Smooth muscle cell (in vitro differentiated cells): ENCODE results near the gene PGM3. TPM values are rescaled to one million over a fixed set of nuclear protein-coding genes. Genes with fewer than 3 reads are reported as not detected.

Experiments
- DNase-seq: peaks from one replicate; lab custom pipeline; 2025; ENCODE audit not compliant: unreplicated experiment; lab: John Stamatoyannopoulos, UW
- H2AFZ ChIP-seq: fragments of 200-600 bp; sonication (generic); 2 replicates; pipeline ENCODE4 v1.6.0; 2016; ENCODE audit warnings: antibody characterized with exemption, low read depth, mild to moderate bottlenecking
- H3F3A ChIP-seq: fragments of 200-600 bp; sonication (generic); 2 replicates; pipeline ENCODE4 v1.6.0; 2017; ENCODE audit warnings: antibody characterized with exemption, low read depth
- H3K27ac ChIP-seq: fragments of 200-600 bp; sonication (generic); 2 replicates; pipeline ENCODE4 v1.5.1; 2016; ENCODE audit warnings: low read depth, mild to moderate bottlenecking
- H3K27me3 ChIP-seq: fragments of 200-600 bp; sonication (generic); 2 replicates; pipeline ENCODE4 v1.6.1; 2016; ENCODE audit warnings: low read depth, mild to moderate bottlenecking
- H3K36me3 ChIP-seq: fragments of 200-600 bp; sonication (generic); 2 replicates; pipeline ENCODE4 v1.5.1; 2016; ENCODE audit warnings: low read depth
- H3K4me1 ChIP-seq: fragments of 200-600 bp; sonication (generic); 2 replicates; pipeline ENCODE4 v1.5.1; 2016; ENCODE audit warnings: low read depth
- H3K4me2 ChIP-seq: fragments of 200-600 bp; sonication (generic); 2 replicates; pipeline ENCODE4 v1.6.0; 2016; ENCODE audit warnings: mild to moderate bottlenecking
- H3K4me3 ChIP-seq: fragments of 200-600 bp; sonication (generic); 2 replicates; pipeline ENCODE4 v1.5.1; 2016; ENCODE audit warnings: mild to moderate bottlenecking
- H3K79me2 ChIP-seq: fragments of 200-600 bp; sonication (generic); 2 replicates; pipeline ENCODE4 v1.6.0; 2016; ENCODE audit warnings: low read depth, mild to moderate bottlenecking
- H3K9ac ChIP-seq: fragments of 200-600 bp; sonication (generic); 2 replicates; pipeline ENCODE4 v1.6.0; 2016; ENCODE audit warnings: low read depth
- H3K9me3 ChIP-seq: fragments of 200-600 bp; sonication (generic); replicated peaks from 2 replicates; pipeline ENCODE4 v1.5.1; 2016; ENCODE audit warnings: low read depth
- H4K20me1 ChIP-seq: fragments of 200-600 bp; sonication (generic); 2 replicates; pipeline ENCODE4 v1.6.0; 2016; ENCODE audit warnings: low read depth
- WGBS: methylation state at CpG from one replicate; pipeline ENCODE4 v1.1.7; 2016; ENCODE audit warnings: low lambda C conversion rate; 5-methylcytosine and 5-hydroxymethylcytosine counted together
- polyA plus RNA-seq: library from polyadenylated mRNA; unstranded; fragments of >200 nt; fragmentation: Nextera tagmentation; extraction: Ambion mirVana; gene quantifications from 2 replicates; pipeline ENCODE4 v1.2.1, GENCODE V29; 2016
- total RNA-seq: library from RNA; depleted of rRNA; stranded (reverse); fragments of >200 nt; gene quantifications from 2 replicates; pipeline ENCODE4 v1.2.3, GENCODE V29; 2014
- TF ChIP-seq, protein P1 (sequence below): fragments of 200-600 bp; sonication (generic); IDR thresholded peaks from 2 replicates; pipeline ENCODE4 v1.5.1; 2017; ENCODE audit warnings: borderline replicate concordance, mild to moderate bottlenecking, antibody characterized with exemption; ENCODE audit not compliant: insufficient read depth, poor library complexity, severe bottlenecking

Gene PGM3
- total and polyA plus RNA-seq, 2 experiments from 2014 or later = 163 to 173 TPM

GRCh38 chr6:83216806-83217205, 23.7 kb upstream of the PGM3 start:
- no peak overlapping the region for H3K9ac ChIP-seq
- no peak for DNase-seq
- peak overlapping the region; percentile 67 for H3K27ac ChIP-seq
- no peak overlapping the region for H2AFZ ChIP-seq
- H3K36me3 ChIP-seq = peaks cover under 1% of the 10 kb centered on the region
- H3K4me2 ChIP-seq = no peak overlapping the region
- H4K20me1 ChIP-seq = no peaks in the 10 kb centered on the region
- no peaks in the 10 kb centered on the region for H3K4me1 ChIP-seq
- no peaks in the 10 kb centered on the region for H3F3A ChIP-seq
- H3K79me2 ChIP-seq = no peaks in the 10 kb centered on the region
- no peaks in the 10 kb centered on the region for H3K9me3 ChIP-seq
- no peaks in the 10 kb centered on the region for H3K27me3 ChIP-seq
- TF ChIP-seq, protein P1, sequence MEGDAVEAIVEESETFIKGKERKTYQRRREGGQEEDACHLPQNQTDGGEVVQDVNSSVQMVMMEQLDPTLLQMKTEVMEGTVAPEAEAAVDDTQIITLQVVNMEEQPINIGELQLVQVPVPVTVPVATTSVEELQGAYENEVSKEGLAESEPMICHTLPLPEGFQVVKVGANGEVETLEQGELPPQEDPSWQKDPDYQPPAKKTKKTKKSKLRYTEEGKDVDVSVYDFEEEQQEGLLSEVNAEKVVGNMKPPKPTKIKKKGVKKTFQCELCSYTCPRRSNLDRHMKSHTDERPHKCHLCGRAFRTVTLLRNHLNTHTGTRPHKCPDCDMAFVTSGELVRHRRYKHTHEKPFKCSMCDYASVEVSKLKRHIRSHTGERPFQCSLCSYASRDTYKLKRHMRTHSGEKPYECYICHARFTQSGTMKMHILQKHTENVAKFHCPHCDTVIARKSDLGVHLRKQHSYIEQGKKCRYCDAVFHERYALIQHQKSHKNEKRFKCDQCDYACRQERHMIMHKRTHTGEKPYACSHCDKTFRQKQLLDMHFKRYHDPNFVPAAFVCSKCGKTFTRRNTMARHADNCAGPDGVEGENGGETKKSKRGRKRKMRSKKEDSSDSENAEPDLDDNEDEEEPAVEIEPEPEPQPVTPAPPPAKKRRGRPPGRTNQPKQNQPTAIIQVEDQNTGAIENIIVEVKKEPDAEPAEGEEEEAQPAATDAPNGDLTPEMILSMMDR = no peak
- no peak overlapping the region for H3K4me3 ChIP-seq

- Histone ChIP-seq H3K79me2 (no peaks in the 10 kb centered on the region), H3F3A (no peaks in the 10 kb centered on the region), H4K20me1 (no peaks in the 10 kb centered on the region), H3K9ac (no peak overlapping the region), H3K4me3 (no peak overlapping the region), H3K27me3 (no peaks in the 10 kb centered on the region), H2AFZ (no peak overlapping the region), H3K4me1 (no peaks in the 10 kb centered on the region), H3K4me2 (no peak overlapping the region), H3K27ac (peak overlapping the region; percentile 67), H3K9me3 (no peaks in the 10 kb centered on the region), H3K36me3 (peaks cover 2% of the 10 kb centered on the region)
- TF ChIP-seq, protein P1 = peak; percentile 65
- DNase-seq = no peak
- 60% methylated on average over 7 of the region's 7 CpGs for WGBS
These were observed 22.3 kb upstream of the PGM3 start for GRCh38 chr6:83215131-83216047.

GRCh38 chr6:83202031-83202430, 9.0 kb upstream of the PGM3 start:
- WGBS = 85% methylated on average over 4 of the region's 4 CpGs
- Histone ChIP-seq H3K4me2 (no peak overlapping the region), H3K79me2 (no peaks in the 10 kb centered on the region), H3K9ac (no peak overlapping the region), H4K20me1 (no peaks in the 10 kb centered on the region), H3K4me3 (no peak overlapping the region), H3K36me3 (no peaks in the 10 kb centered on the region), H3K27me3 (no peaks in the 10 kb centered on the region), H3K9me3 (no peaks in the 10 kb centered on the region), H3F3A (peaks cover 5% of the 10 kb centered on the region), H3K4me1 (no peaks in the 10 kb centered on the region), H3K27ac (no peak overlapping the region), H2AFZ (no peak overlapping the region)
- no peak for DNase-seq
- TF ChIP-seq, protein P1 = no peak

- Histone ChIP-seq H3K79me2 (no peaks in the 10 kb centered on the region), H2AFZ (no peak overlapping the region), H3K9ac (no peak overlapping the region), H3K27ac (peak overlapping the region; percentile 48), H3K4me1 (no peaks in the 10 kb centered on the region), H3F3A (peaks cover 8% of the 10 kb centered on the region), H3K27me3 (no peaks in the 10 kb centered on the region), H3K4me3 (no peak overlapping the region), H3K9me3 (no peaks in the 10 kb centered on the region), H3K4me2 (no peak overlapping the region), H3K36me3 (no peaks in the 10 kb centered on the region), H4K20me1 (peaks cover 6% of the 10 kb centered on the region)
- WGBS = 60% methylated on average over 2 of the region's 2 CpGs
- no peak for DNase-seq
- TF ChIP-seq, protein P1 = no peak
These were observed 6.8 kb upstream of the PGM3 start for GRCh38 chr6:83199863-83200225.
